Subcutaneous abdominal adipose tissue (tissue), 5 donors: Measurements from ENCODE around the gene NTRK2.

ENCODE experiments used
- H3K27ac ChIP-seq: one replicate; pipeline ENCODE4 v1.7.0; 2013; ENCODE audit warnings: low read depth, mild to moderate bottlenecking, inconsistent platforms, low read length, moderate library complexity
- H3K27me3 ChIP-seq, 5 donors: one replicate each; pipeline ENCODE4 v1.7.0; 2013; ENCODE audit warnings: low read length in 5 of 5, inconsistent platforms in 1 of 5; ENCODE audit not compliant: control insufficient read depth in 5 of 5, insufficient read depth in 4 of 5
- H3K36me3 ChIP-seq, 5 donors: one replicate each; pipeline ENCODE4 v1.7.0; 2013; ENCODE audit warnings: low read length in 5 of 5; ENCODE audit not compliant: control insufficient read depth in 5 of 5, insufficient read depth in 5 of 5
- H3K4me1 ChIP-seq, 5 donors: one replicate each; pipeline ENCODE4 v1.7.0; 2013; ENCODE audit warnings: low read length in 5 of 5, mild to moderate bottlenecking in 3 of 5, moderate library complexity in 1 of 5; ENCODE audit not compliant: control insufficient read depth in 5 of 5, insufficient read depth in 5 of 5
- H3K4me3 ChIP-seq, 5 donors: one replicate each; pipeline ENCODE4 v1.7.0; 2013; ENCODE audit warnings: low read length in 5 of 5, low read depth in 1 of 5
- H3K9ac ChIP-seq, 5 donors: one replicate each; pipeline ENCODE4 v1.7.0; 2013; ENCODE audit warnings: low read length in 5 of 5, mild to moderate bottlenecking in 4 of 5, moderate library complexity in 3 of 5
- H3K9me3 ChIP-seq, 5 donors: one replicate each; pipeline ENCODE4 v1.7.0; 2013; ENCODE audit warnings: low read length in 5 of 5; ENCODE audit not compliant: control insufficient read depth in 5 of 5
- donor health status: healthy.
- donor health status: healthy.
- donor health status: healthy.
- donor health status: healthy.
- donor health status: healthy.

NTRK2 gene

GRCh38 chr9:84722388-84722989 is 53.0 kb downstream of the NTRK2 start:
- H3K9me3 ChIP-seq: no peaks in the 10 kb centered on the region
- peaks cover 5 to 24% (median 11%) of the 10 kb centered on the region in 5 donors for H3K36me3 ChIP-seq
- H3K9ac ChIP-seq: no peak overlapping the region
- H3K4me3 ChIP-seq: no peak overlapping the region
- no peak overlapping the region for H3K27ac ChIP-seq
- H3K4me1 ChIP-seq: no peaks in the 10 kb centered on the region
- no peaks in the 10 kb centered on the region for H3K27me3 ChIP-seq

GRCh38 chr9:84723426-84723825 is 53.9 kb downstream of the NTRK2 start:
- H3K27ac ChIP-seq: no peak overlapping the region
- H3K4me3 ChIP-seq: no peak overlapping the region
- H3K27me3 ChIP-seq: no peaks in the 10 kb centered on the region
- H3K36me3 ChIP-seq: peaks cover 12 to 32% (median 20%) of the 10 kb centered on the region in 5 donors
- no peaks in the 10 kb centered on the region for H3K4me1 ChIP-seq
- H3K9me3 ChIP-seq: no peaks in the 10 kb centered on the region
- no peak overlapping the region for H3K9ac ChIP-seq

- Histone ChIP-seq H3K9me3 (peaks cover 0 to 2% (median 0%) of the 10 kb centered on the region in 5 donors), H3K4me3 (no peak overlapping the region), H3K36me3 (peaks cover 12 to 19% (median 15%) of the 10 kb centered on the region in 5 donors), H3K27me3 (no peaks in the 10 kb centered on the region), H3K9ac (no peak overlapping the region), H3K4me1 (peaks cover 0 to 5% (median 0%) of the 10 kb centered on the region in 5 donors), H3K27ac (no peak overlapping the region)
Observed at GRCh38 chr9:84731696-84732095, 62.2 kb downstream of the NTRK2 start.

DNA sequence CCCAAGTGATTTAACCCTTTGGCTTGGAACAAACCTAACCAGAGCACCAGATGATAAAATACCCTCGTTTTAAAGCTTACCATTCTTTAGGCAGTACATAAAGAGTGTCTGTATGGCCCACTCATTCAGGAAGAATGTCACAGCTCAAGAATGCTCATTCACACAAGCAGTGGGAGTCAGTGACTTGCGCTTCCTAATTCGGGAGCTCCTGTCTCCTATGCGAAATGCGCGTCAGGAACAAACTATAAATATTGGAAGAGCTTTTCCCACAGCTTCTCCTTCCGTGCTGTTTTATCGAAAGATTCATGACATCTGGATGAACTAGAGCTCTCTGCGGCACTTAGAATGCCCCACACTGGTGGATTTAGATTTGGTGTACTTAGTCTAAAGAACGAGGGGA is 66.6 kb downstream of the NTRK2 start:
- no peak overlapping the region for H3K9ac ChIP-seq
- H3K36me3 ChIP-seq: peaks cover 0 to 11% (median 0%) of the 10 kb centered on the region in 5 donors
- no peak overlapping the region for H3K27ac ChIP-seq
- peaks cover 0 to 5% (median 0%) of the 10 kb centered on the region in 5 donors for H3K4me1 ChIP-seq
- peaks cover 0 to 2% (median 0%) of the 10 kb centered on the region in 5 donors for H3K9me3 ChIP-seq
- no peaks in the 10 kb centered on the region for H3K27me3 ChIP-seq
- no peak overlapping the region for H3K4me3 ChIP-seq

DNA sequence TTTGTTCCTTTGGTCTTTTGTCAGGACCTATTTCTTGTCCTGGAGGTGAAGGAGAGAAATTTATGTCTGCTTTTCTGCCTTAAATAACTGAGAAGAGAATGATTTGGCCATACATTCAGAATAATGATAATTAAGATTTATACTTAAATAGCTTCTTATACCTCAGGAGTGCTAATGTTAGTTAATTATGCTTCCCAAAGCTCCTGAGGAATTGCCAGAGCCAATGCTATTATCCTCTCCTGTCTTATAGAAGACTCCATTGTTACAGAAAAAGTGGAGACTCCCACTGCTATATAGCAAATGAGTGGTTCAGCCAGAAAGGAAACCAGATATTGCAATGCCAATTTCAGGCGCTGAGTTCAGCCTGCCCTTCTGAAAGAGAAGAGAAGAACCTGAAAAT is 67.0 kb downstream of the NTRK2 start:
- Histone ChIP-seq H3K27me3 (no peaks in the 10 kb centered on the region), H3K36me3 (peaks cover 0 to 11% (median 0%) of the 10 kb centered on the region in 5 donors), H3K4me3 (no peak overlapping the region), H3K9ac (no peak overlapping the region), H3K9me3 (peaks cover 0 to 2% (median 0%) of the 10 kb centered on the region in 5 donors), H3K27ac (no peak overlapping the region), H3K4me1 (peaks cover 0 to 5% (median 0%) of the 10 kb centered on the region in 5 donors)

- no peak overlapping the region for H3K27ac ChIP-seq
- H3K36me3 ChIP-seq: peaks cover 0 to 11% (median 0%) of the 10 kb centered on the region in 5 donors
- H3K4me3 ChIP-seq: no peak overlapping the region
- peaks cover 0 to 2% (median 0%) of the 10 kb centered on the region in 5 donors for H3K9me3 ChIP-seq
- no peaks in the 10 kb centered on the region for H3K4me1 ChIP-seq
- H3K27me3 ChIP-seq: no peaks in the 10 kb centered on the region
- no peak overlapping the region for H3K9ac ChIP-seq
Observed at GRCh38 chr9:84738353-84738752, 68.8 kb downstream of the NTRK2 start.

- H3K9ac ChIP-seq: no peak overlapping the region
- H3K9me3 ChIP-seq: no peaks in the 10 kb centered on the region
- H3K27ac ChIP-seq: no peak overlapping the region
- H3K4me1 ChIP-seq: peaks cover 0 to 10% (median 3%) of the 10 kb centered on the region in 5 donors
- H3K4me3 ChIP-seq: no peak overlapping the region
- no peaks in the 10 kb centered on the region for H3K27me3 ChIP-seq
- peaks cover 3 to 12% (median 6%) of the 10 kb centered on the region in 5 donors for H3K36me3 ChIP-seq
Observed at GRCh38 chr9:84742261-84742660, 72.7 kb downstream of the NTRK2 start.

DNA sequence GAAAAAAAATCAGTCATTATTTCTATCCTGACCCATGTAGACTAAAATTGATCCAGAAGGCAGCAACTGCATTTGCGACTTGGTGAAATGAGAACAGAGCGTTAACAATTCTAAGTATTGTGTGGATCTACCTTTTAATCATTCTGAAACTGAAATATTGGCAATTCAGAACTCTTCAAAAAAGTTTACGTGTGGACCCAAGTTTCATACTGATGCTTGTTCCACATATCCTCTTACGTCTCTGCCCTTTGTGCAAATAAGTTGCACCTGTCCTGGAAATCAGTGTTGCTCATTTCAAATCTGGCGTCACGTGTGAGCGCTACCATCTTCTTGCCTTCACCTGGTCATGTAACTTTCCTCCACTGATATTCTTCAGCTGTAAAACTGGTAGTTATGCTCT is 74.7 kb downstream of the NTRK2 start:
- H3K36me3 ChIP-seq: peaks cover 3 to 12% (median 8%) of the 10 kb centered on the region in 5 donors
- no peak overlapping the region for H3K27ac ChIP-seq
- no peaks in the 10 kb centered on the region for H3K9me3 ChIP-seq

DNA sequence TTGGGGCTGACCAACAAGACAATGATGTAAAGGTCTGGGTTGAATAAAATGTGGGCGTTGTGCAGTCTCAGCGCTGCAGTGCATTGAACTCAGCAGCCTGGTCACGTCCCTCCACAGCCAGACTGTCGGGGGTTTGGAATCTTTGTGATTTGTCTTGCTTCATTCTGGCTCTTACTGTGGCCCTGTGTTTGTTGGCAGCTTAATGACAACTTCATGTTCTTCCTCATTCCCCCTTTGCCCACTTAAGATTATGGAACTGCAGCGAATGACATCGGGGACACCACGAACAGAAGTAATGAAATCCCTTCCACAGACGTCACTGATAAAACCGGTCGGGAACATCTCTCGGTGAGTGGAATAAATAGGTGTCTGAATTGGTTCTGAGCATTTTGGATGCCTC is 75.2 kb downstream of the NTRK2 start:
- no peak overlapping the region for H3K9ac ChIP-seq
- peaks cover 3 to 12% (median 8%) of the 10 kb centered on the region in 5 donors for H3K36me3 ChIP-seq
- no peak overlapping the region for H3K4me3 ChIP-seq
- peaks cover 0 to 10% (median 3%) of the 10 kb centered on the region in 5 donors for H3K4me1 ChIP-seq
- H3K27ac ChIP-seq: no peak overlapping the region
- no peaks in the 10 kb centered on the region for H3K9me3 ChIP-seq
- H3K27me3 ChIP-seq: no peaks in the 10 kb centered on the region

More for the DNA sequence above, 74.7 kb downstream of the NTRK2 start:
- Histone ChIP-seq H3K9ac (no peak overlapping the region), H3K4me1 (peaks cover 0 to 10% (median 3%) of the 10 kb centered on the region in 5 donors), H3K27me3 (no peaks in the 10 kb centered on the region), H3K4me3 (no peak overlapping the region)

GRCh38 chr9:84748112-84748511 is 78.6 kb downstream of the NTRK2 start:
- Histone ChIP-seq H3K27me3 (no peaks in the 10 kb centered on the region), H3K4me1 (peaks cover 0 to 27% (median 12%) of the 10 kb centered on the region in 5 donors), H3K9me3 (no peaks in the 10 kb centered on the region), H3K9ac (no peak overlapping the region), H3K27ac (no peak overlapping the region), H3K4me3 (no peak overlapping the region), H3K36me3 (peaks cover 3 to 14% (median 9%) of the 10 kb centered on the region in 5 donors)
